ENCODE measurements around the gene DEDD.

DNA sequence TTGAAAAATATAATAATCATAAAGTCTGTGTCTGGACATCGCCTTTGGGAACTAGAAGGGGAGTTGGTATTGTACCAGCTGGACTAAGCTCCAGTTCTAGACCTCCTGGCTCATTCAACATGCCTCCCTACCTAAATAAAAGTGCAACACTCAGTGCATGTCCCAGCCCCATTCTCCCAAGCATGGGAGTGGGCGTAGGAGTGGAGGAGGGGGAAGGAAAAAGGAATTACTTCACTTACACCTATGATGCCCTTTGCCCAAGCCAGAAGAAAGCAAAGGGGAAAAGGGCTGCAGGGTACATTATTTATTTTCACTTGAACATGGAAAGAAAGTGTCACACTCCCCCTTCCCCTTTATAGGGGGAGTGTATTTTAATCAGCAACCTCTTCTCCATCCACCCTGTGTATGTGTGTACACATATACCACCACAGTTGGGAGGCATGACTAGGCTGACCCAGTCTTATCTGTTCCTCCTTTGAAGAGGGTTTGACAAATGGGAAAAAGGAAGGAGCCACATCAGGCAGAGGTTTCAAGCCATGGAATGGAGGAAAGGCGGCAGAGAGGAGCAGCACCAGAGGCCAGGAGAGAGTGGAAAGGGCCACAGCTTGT lies 11.3 kb downstream of the DEDD start:
- TF ChIP-seq GATA2 (IDR thresholded peaks at IDR 0.05; ENCODE audit: low read depth, low read length) (no peak), GATA3 (IDR thresholded peaks at IDR 0.05; ENCODE audit: low read depth, low read length) (no peak)
